OCI-LY1 (cell line): ENCODE results near the gene OBSL1.

Experiments
- CTCF ChIP-seq: fragments of 200-600 bp; sonication (generic), shearing (Covaris generic); IDR thresholded peaks from 2 replicates; pipeline ENCODE4 v1.5.1; 2017; ENCODE audit warnings: mild to moderate bottlenecking, antibody characterized with exemption, low read length, moderate library complexity, mixed read lengths
- EZH2 ChIP-seq: fragments of 200-600 bp; sonication (generic), shearing (Covaris generic); IDR thresholded peaks from 2 replicates; pipeline ENCODE4 v1.8.0; 2017; ENCODE audit warnings: borderline replicate concordance, mixed run types, mild to moderate bottlenecking, antibody characterized with exemption, low read length, moderate library complexity, mixed read lengths

GRCh38 chr2:219552382-219553167 is 18.8 kb downstream of the OBSL1 start:
- TF ChIP-seq CTCF = no peak
- no peak for TF ChIP-seq EZH2
